ENCODE results near the gene PLAAT3.
"Not testable (repeated sequence)": the region's sequence is repeated elsewhere in the genome, so short reads cannot be mapped to it uniquely, and the experiment has no call there.

PLAAT3 gene

GRCh38 chr11:63608353-63609345 is 5.6 kb downstream of the PLAAT3 start:
- DNase-seq, result no peak

DNA sequence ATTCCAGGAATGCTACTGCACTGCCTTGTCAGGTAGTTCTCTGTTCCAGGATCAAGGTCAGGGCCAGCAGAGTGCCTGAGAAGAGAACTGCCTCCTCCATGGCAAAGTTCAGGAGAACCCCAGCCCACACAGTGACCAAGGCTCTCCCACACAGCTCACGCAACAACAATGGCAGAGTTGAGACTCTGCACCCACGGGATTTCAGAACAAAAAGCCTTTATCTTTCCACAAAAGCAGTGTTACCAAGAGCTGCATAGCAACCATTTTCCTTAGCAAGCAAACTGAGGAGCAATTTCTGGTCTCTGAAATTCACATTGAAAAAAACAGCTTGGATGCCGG is 11.1 kb downstream of the PLAAT3 start:
- DNase-seq, result no peak

- DNase-seq, result not testable (repeated sequence)
Measured at GRCh38 chr11:63602290-63603179, 11.7 kb downstream of the PLAAT3 start.

GRCh38 chr11:63599211-63600122 is 14.8 kb downstream of the PLAAT3 start:
- no peak for DNase-seq

- no peak for DNase-seq
Measured at GRCh38 chr11:63598556-63598955, 15.7 kb downstream of the PLAAT3 start.

DNA sequence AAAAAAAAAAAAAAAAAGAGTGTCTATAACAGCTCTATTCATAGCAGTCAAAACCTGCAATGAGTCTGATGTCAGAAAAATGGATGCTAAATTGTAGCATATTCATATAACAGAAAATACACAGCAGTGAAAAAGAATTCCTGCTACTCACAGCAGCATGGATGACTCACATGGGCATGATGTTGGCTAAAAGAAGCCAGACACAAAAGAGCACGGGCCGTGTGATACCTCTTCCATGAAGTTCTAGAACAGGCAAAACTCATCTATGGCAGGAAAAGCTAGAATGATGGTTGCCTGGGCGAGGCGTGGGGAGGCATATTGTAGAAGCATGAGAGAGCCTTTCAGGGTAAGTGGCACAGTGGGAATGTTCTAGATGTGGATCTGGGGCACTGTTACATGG is 18.9 kb downstream of the PLAAT3 start:
- no peak for DNase-seq

GRCh38 chr11:63592975-63593395 is 21.2 kb downstream of the PLAAT3 start:
- DNase-seq, result no peak

DNA sequence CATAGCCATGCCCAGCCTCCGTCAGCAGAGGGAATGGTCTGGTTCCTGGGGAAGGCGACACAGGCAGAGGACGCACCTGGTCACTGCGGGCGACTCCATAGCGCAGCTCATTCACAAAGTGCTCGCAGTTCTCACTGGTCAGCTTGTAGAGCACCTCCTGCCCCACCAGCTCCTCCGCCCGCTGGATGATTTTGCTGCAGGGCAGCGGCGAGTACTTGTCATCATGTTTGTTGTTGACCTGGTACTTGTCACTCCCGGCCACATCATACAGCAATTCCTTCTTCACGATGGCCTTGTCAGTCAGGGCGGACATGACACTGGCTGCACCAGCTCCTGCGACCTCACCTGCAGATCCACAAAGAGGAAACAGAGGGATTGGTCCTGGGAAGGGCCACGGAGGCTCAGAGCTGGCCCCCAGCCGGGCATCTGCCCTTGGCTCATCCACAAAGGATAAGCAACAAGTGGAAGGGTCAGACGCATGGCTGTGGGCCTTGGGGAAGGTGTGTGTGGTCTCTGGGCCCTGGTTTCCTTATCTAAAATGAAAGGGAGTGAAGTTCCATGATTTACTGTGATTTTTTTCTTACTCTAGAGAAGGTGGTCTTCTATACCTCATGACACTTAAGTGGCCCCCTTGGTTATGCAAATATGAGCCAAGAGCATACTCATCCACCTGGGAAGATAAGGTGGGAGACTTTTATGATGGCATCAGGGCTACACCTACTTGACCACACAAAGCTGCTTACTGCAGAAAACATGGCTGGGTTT is 24.0 kb downstream of the PLAAT3 start:
- DNase-seq, result no peak

DNA sequence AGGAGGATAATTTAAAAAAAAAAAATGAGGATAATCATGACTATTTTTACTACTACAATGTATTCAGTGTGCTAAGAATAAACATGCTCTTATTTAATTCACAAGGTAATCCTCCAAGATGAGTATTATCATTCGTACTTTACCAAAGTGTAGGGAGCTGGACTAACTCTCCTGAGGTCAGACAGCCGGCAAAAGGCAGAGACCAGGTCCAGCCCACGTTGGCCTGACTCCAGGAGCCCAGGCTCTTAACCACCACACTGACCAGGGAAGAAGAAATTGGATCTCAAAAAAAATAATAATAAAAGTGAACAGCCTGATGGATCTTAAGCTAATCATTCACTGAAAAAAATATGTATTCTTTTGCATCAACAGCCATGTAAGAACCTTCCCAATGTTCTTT is 25.2 kb downstream of the PLAAT3 start:
- no peak for DNase-seq

DNA sequence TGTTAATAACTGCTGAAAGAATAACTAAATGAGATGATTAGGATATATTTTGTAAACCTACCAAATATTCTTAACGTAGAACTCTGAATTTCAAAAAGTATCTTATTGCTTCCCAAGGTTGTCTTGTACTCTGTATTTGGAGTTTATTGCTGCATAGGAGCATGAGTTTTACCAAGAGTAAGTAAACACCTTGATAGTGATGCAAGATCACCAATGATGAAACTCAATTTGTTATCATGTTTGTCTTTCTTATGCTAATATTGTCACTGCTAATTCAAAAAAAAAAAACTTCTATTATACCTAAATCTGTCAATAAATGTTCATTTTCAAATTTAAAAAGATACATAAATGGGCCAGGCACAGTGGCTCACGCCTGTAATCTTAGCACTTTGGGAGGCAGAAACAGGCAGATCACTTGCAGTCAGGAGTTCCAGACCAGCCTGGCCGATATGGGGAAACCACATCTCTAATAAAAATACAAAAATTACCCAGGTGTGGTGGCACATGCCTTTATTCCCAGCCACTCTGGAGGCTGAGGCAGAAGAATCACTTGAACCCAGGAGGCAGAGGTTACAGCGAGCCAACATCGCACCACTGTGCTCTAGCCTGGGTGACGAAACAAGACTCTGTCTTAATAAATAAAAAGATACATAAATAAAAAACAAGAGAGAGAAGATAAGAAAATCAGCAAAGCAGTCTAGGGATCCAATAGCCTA is 27.6 kb downstream of the PLAAT3 start:
- DNase-seq, result no peak

DNA sequence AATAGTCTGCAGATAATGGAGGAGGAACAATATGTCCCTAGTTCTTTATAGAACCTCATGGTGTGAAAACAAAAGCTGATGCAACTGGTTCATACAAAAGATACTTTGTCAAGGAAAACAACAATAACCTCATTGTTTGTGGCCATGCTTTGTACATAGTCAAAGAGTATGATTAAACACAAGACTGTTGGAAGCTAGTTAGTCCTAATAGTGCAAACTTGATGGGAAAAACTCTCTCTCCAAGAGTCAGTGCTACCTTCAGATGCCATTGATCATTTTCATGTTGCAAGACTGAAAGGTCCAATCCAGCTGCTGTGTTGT is 30.9 kb downstream of the PLAAT3 start:
- DNase-seq, result no peak

- DNase-seq, result not testable (repeated sequence)
Measured at GRCh38 chr11:63581224-63581623, 33.0 kb downstream of the PLAAT3 start.

DNA sequence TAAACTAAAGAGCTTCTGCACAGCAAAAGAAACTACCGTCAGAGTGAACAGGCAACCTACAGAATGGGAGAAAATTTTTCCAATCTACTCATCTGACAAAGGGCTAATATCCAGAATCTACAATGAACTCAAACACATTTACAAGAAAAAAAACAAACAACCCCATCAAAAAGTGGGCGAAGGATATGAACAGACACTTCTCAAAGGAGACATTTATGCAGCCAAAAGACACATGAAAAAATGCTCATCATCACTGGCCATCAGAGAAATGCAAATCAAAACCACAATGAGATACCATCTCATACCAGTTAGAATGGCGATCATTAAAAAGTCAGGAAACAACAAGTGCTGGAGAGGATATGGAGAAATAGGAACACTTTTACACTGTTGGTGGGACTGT is 35.4 kb downstream of the PLAAT3 start:
- DNase-seq, result not testable (repeated sequence)

DNA sequence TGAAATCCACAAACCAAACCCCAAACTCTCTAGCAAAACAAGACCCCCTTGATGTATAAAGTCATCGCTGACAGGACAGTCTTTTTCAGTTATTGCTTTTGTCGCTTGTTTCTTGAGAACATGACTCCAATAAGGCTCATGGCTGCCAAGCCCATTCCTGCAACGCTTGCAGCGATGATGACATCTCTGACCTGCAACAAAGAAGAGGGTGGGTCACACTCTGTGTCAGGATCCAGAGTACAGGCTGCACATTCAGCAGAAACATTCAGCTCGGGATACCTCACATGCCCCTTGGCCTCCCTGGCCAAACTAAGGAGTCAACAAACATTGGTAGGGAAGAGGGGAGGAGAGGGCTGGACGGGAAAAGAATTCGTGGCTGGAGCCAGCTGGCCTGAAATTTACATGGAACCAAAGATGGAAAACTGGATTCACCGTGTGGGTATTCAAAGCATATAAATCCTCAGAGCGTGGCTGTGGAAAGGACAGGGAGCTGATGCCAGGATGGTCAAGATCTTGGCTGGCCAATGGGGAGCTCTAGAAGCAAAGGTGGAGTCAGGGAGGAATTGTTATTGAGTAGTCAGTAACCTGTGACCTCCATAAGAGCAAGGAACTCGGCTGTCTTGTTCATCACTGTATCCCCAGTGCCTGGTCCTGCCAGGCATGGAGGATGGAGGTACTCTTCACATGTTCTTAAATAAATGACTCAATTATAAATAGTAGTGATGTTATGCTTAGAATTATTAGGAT is 39.2 kb downstream of the PLAAT3 start:
- DNase-seq, result no peak

DNA sequence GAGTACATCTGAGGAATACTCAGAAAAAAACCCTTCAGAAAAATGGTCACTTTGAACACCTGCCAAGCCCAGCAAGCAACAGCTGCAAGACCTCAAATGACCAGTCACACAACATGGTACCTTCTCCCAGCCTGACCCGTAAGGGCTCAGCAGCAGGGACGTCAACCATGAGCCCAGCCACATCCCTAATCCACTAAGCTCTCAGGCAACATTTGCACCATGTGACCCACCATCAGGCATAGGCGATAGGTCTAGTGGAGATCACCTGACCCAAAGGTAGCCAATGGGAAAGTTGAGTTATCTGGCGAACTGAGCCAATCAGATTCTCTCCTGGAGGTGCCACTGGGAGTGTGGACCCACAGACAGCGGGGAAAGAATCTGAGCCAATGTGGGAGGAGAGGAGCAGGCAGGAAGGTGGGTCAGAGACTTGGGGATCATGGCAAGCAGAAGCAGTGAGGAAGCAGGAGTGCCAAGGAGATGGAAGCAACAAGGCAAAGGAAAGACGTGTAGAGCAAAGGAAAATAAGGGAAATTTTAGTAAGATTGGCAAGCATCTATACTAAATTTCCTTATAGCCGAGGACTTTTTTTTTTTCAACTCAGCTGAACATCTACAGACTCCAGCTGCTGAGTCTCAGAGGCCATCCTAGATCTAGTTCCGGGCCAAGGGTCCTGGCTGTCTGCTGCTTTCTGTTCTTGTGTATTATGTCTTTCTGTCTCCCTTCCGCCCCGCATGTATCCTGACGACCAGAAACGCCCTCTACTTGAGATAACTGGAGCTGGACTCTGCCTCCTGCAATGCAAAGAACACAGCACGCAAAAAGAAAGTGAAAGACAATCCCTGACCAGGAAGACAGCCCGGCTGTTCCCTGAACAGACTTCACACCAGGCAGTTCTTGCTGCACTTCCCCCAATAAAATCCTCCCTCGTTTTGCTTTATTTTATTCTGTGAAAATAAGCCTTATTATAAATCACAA is 40.1 kb downstream of the PLAAT3 start:
- peak in 1 of 5 donors; percentile 71 for DNase-seq

DNA sequence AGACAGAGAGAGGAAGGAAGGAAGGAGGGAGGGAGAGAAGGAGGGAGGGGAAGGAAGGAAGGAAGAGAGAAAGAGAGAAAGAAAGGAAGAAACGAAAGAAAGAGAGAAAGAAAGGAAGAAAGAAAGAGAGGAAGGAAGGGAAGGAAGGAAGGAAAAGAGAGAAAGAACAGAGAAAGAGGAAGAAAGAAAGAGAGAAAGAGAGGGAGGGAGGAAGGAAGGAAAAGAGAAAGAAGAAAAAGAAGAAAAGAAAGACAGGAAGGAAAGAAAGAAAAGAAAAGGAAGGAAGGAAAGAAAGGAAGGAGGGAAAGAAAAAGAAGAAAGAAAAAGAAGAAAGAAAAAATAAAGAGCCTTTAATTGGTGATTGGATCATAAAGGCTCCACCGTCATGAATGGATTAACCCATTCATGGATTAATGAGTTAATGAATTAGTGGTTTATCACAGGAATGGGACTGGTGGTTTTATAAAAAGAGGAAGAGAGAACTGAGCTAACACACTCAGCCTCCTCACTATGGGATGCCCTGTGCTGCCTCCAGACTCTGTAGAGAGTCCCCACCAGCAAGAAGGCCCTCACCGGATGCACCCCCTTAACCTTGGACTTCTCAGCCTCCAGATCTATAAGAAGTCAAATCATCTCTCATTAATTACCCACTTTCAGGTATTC is 42.1 kb downstream of the PLAAT3 start:
- no peak for DNase-seq

GRCh38 chr11:63569570-63569969 is 44.7 kb downstream of the PLAAT3 start:
- no peak for DNase-seq

DNA sequence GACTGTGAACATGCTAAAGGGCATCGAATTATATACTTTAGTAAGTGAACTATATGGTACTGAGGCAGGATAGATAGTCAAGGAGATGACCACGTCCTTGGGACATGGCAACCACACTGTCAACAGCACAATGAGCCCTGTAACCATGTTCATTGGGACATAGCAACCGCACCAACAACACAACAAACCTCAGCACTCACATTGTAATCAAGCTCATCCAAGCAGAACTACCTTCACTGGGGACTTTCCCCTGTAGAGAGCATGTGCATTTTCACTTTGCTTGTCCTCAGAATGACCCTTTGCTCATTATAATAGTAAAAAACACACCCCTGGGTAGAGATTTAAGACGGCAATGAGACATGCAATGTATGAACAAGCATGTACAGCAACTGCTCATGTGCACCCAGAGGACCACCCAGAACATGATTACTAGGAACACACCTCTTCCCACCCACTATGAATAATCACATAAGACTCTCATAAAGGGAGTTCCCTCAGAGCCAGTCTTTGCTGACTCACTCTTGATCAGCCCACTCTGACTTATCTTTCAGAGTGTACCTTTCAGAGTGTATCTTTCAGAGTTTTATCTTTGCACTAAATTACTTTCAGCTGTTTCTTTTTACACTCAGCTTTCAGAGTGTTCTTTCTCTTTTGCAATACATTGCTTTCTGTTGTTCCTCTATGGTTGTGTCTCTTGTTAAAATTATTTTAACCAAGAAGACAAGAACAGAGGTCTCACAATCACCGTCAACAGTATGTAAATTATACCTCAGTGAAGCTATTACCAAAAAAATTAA is 47.0 kb downstream of the PLAAT3 start:
- DNase-seq, result peak; percentile 45 to 71 (median 71)

Data from T-helper 1 cell (primary cell).